Endothelial cell of umbilical vein (primary cell): Measurements from ENCODE around the gene ST8SIA6.

Source experiments
- CTCF ChIP-seq, 2 donors: IDR thresholded peaks; 1 replicate in 1 of 2; 2 replicates in 1 of 2; pipeline ENCODE4 v1.5.1; 2011; ENCODE audit warnings: low read length in 2 of 2, mild to moderate bottlenecking in 2 of 2, moderate library complexity in 2 of 2, control low read depth in 1 of 2, inconsistent platforms in 1 of 2, low read depth in 1 of 2; ENCODE audit not compliant: insufficient read depth in 1 of 2; ENCODE audit errors: extremely low read depth in 1 of 2
- EZH2 ChIP-seq: IDR thresholded peaks from 2 replicates; pipeline ENCODE4 v1.6.1; 2012; ENCODE audit warnings: borderline replicate concordance, low read depth, mild to moderate bottlenecking, moderate library complexity, low read length, inconsistent platforms; ENCODE audit not compliant: severe bottlenecking
- FOS ChIP-seq: IDR thresholded peaks from 2 replicates; pipeline ENCODE4 v1.6.1; 2011; ENCODE audit warnings: mild to moderate bottlenecking, low read length, moderate library complexity, borderline replicate concordance; ENCODE audit not compliant: insufficient read depth
- GATA2 ChIP-seq: IDR thresholded peaks from 2 replicates; pipeline ENCODE4 v1.7.0; 2011; ENCODE audit warnings: low read depth, mild to moderate bottlenecking, moderate library complexity, mixed read lengths, low read length; ENCODE audit not compliant: insufficient read length, insufficient read depth
- JUN ChIP-seq: IDR thresholded peaks from 2 replicates; pipeline ENCODE4 v1.6.1; 2011; ENCODE audit warnings: borderline replicate concordance, low read depth; ENCODE audit not compliant: insufficient read length, insufficient read depth
- MAX ChIP-seq: IDR thresholded peaks from 2 replicates; pipeline ENCODE4 v1.6.1; 2011; ENCODE audit not compliant: insufficient read depth, insufficient read length
- MYC ChIP-seq: IDR thresholded peaks from one replicate; pipeline ENCODE4 v1.6.1; 2011; ENCODE audit warnings: mild to moderate bottlenecking, low read depth, low read length
- POLR2A ChIP-seq: IDR thresholded peaks from 2 replicates; pipeline ENCODE4 v1.6.1; 2012; ENCODE audit warnings: low read depth, mild to moderate bottlenecking, control low read depth, low read length
- POLR2AphosphoS5 ChIP-seq: IDR thresholded peaks from 2 replicates; pipeline ENCODE4 v1.6.1; 2012; ENCODE audit warnings: low read depth, mild to moderate bottlenecking, control low read depth, low read length, moderate library complexity; ENCODE audit not compliant: insufficient read depth

- no peak for TF ChIP-seq CTCF (IDR thresholded peaks at IDR 0.05; ENCODE audit: extremely low read depth in 1 of 2, insufficient read depth in 1 of 2, low read depth in 1 of 2, low read length in 2 of 2)
- no peak for TF ChIP-seq FOS
- TF ChIP-seq EZH2 = no peak
- no peak for TF ChIP-seq MAX
- no peak for TF ChIP-seq POLR2A
- TF ChIP-seq POLR2AphosphoS5 = no peak
- TF ChIP-seq JUN = no peak
- no peak for TF ChIP-seq GATA2
- no peak for TF ChIP-seq MYC
Measured at GRCh38 chr10:17483079-17483478, 28.7 kb upstream of the ST8SIA6 start.
